ENCODE measurements around the gene NMUR2. TPM values are rescaled to one million over a fixed set of nuclear protein-coding genes. Genes with fewer than 3 reads are reported as not detected.

NMUR2 gene
- total RNA-seq, 1 experiment from 2014 or later = not detected

DNA sequence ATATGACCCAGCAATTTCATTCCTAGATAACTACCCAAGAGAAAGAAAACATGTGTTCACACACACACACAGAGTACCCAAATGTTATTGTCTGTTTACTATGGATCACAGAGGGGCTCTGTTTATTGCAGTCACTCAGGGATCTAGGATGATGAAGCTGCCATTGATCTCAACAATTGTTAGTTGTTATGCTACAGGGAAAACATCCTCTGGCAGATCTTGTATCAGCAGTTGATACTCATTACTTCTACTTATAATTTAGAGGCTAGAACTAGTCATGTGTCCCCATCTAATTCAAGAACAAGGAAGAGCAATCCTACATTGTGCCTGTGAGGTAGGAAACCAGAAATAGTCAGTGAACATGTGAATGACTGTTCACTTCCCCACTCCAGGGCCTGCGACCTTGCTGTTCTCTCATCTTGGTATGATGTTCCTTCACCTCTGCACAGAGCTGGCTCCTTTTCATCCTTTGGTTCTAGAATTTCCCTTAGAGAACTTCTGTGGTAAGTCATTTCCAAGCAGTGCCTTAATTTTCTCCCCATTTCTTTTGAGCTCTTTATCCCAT, 30.3 kb downstream of the NMUR2 start:
- no TSS peak for BruUV-seq (replicated peaks)
- Histone ChIP-seq H3K27me3 (replicated peaks; ENCODE audit: insufficient read depth, low read depth, low read length, poor library complexity) (peaks cover 4% of the 10 kb centered on the region), H3K4me3 (ENCODE audit: low read depth, low read length, poor library complexity, severe bottlenecking) (no peak overlapping the region), H3K4me1 (ENCODE audit: insufficient read depth, low read length, poor library complexity, severe bottlenecking) (no peaks in the 10 kb centered on the region), H3K27ac (ENCODE audit: low read depth, low read length, poor library complexity, severe bottlenecking) (no peak overlapping the region), H3K36me3 (ENCODE audit: insufficient read depth, low read length, poor library complexity, severe bottlenecking) (no peaks in the 10 kb centered on the region), H3K9me3 (ENCODE audit: low read depth, low read length, poor library complexity, severe bottlenecking) (no peaks in the 10 kb centered on the region)
- ChIA-PET CTCF (no interaction called here), POLR2A (ENCODE audit: low non-redundant PET) (no interaction called here)
- TF ChIP-seq EZH2 (IDR thresholded peaks at IDR 0.05; ENCODE audit: borderline replicate concordance, low read depth, low read length, poor library complexity, severe bottlenecking) = no peak
- TF ChIP-seq CTCF (conservative IDR thresholded peaks at IDR 0.05; ENCODE audit: low read depth, low read length) = no peak
- intact Hi-C loops (cut with micrococcal nuclease; ENCODE audit: unreplicated experiment) = loop anchor here (5.0 kb wide), 1 partner anchor 133 kb away; no protein-coding TSS in a partner anchor
- no peak for DNase-seq (ENCODE audit: low spot score)

DNA sequence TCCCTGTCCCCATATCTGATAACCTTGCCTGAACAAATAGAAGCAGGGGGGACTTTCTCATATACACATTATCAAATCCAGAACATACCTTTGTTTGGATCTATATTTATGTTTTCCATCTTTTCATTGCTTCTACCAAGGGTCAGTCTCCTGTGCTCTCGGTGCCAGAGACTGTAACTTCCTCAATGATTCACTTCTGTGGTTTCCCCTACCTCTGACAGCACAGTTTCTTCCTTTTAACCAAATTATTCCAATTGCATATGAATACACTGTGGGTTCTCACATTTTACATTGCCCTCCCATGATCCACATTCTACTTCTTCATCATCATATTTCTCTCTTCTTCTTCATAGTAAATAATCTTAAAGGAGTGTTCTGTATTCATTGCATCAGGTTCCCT, 32.2 kb downstream of the NMUR2 start:
- Histone ChIP-seq H3K36me3 (ENCODE audit: insufficient read depth, low read length, poor library complexity, severe bottlenecking) (no peaks in the 10 kb centered on the region), H3K9me3 (ENCODE audit: low read depth, low read length, poor library complexity, severe bottlenecking) (no peaks in the 10 kb centered on the region), H3K4me3 (ENCODE audit: low read depth, low read length, poor library complexity, severe bottlenecking) (no peak overlapping the region), H3K4me1 (ENCODE audit: insufficient read depth, low read length, poor library complexity, severe bottlenecking) (no peaks in the 10 kb centered on the region), H3K27ac (ENCODE audit: low read depth, low read length, poor library complexity, severe bottlenecking) (no peak overlapping the region), H3K27me3 (replicated peaks; ENCODE audit: insufficient read depth, low read depth, low read length, poor library complexity) (peaks cover 4% of the 10 kb centered on the region)
- POLR2A ChIA-PET (ENCODE audit: low non-redundant PET) = no interaction called here
- BruUV-seq (replicated peaks) = no TSS peak
- intact Hi-C loops (cut with micrococcal nuclease; ENCODE audit: unreplicated experiment) = no loop called here
- TF ChIP-seq EZH2 (IDR thresholded peaks at IDR 0.05; ENCODE audit: borderline replicate concordance, low read depth, low read length, poor library complexity, severe bottlenecking) (no peak), CTCF (conservative IDR thresholded peaks at IDR 0.05; ENCODE audit: low read depth, low read length) (no peak)
- CTCF ChIA-PET = no interaction called here
- DNase-seq (ENCODE audit: low spot score) = no peak

DNA sequence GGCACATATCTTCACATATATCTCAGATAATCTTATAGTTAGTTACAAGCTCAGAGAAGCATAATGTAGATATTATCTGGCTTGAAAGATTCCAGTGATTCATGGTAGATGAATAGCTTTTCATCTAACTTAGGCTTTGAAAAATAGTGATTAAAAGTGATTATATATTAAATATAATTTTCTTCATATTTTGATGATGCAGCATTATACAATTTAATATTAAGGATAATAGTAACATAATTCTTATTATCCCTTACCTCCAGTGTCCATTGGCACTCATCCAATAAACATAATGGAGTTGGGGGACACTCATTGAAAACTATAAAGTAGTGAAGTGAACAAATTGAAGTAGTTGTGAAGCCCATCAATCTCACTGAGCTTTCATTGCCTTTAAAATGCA, 35.8 kb downstream of the NMUR2 start:
- no peaks in the 10 kb centered on the region for H3K9me3 ChIP-seq (ENCODE audit: low read depth, low read length, poor library complexity, severe bottlenecking)
- no TSS peak for BruUV-seq (replicated peaks)
- H3K27ac ChIP-seq (ENCODE audit: low read depth, low read length, poor library complexity, severe bottlenecking) = no peak overlapping the region
- H3K4me1 ChIP-seq (ENCODE audit: insufficient read depth, low read length, poor library complexity, severe bottlenecking) = no peaks in the 10 kb centered on the region
- H3K4me3 ChIP-seq (ENCODE audit: low read depth, low read length, poor library complexity, severe bottlenecking) = no peak overlapping the region
- H3K27me3 ChIP-seq (replicated peaks; ENCODE audit: insufficient read depth, low read depth, low read length, poor library complexity) = no peaks in the 10 kb centered on the region
- ChIA-PET CTCF (no interaction called here), POLR2A (ENCODE audit: low non-redundant PET) (no interaction called here)
- TF ChIP-seq EZH2 (IDR thresholded peaks at IDR 0.05; ENCODE audit: borderline replicate concordance, low read depth, low read length, poor library complexity, severe bottlenecking) = no peak
- TF ChIP-seq CTCF (conservative IDR thresholded peaks at IDR 0.05; ENCODE audit: low read depth, low read length) = no peak
- DNase-seq (ENCODE audit: low spot score) = no peak
- intact Hi-C loops (cut with micrococcal nuclease; ENCODE audit: unreplicated experiment) = no loop called here
- H3K36me3 ChIP-seq (ENCODE audit: insufficient read depth, low read length, poor library complexity, severe bottlenecking) = no peaks in the 10 kb centered on the region
